Measurements from ENCODE around the gene ATP5F1C. TPM values are rescaled to one million over a fixed set of nuclear protein-coding genes. Genes with fewer than 3 reads are reported as not detected.

ATP5F1C gene
- total and polyA plus RNA-seq, 2 experiments from 2014 or later: 332 to 537 TPM

DNA sequence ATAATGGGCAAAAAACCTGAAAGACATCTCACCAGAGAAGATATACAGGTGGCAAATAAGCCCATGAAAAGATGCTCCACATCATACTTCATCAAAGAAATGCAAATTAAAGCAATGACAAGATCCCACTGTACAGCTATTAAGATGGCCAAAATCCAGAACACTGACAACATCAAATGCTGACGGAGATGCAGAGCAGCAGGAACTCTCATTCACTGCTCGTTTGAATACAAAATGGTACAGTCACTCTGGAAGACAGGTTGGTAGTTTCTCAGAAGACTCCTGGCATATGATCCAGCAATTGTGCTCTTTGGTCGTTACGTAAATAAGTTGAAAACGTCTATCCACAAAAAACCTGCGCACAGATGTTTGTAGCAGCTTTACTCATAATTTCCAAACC lies 35.7 kb upstream of the ATP5F1C start:
- Histone ChIP-seq H3K4me1 (ENCODE audit: insufficient read depth) (no peaks in the 10 kb centered on the region), H3K36me3 (ENCODE audit: insufficient read depth) (peaks cover 22% of the 10 kb centered on the region), H2AFZ (no peak overlapping the region), H3K27me3 (ENCODE audit: insufficient read depth) (no peaks in the 10 kb centered on the region), H3K79me2 (replicated peaks; ENCODE audit: insufficient read depth) (no peaks in the 10 kb centered on the region), H3K27ac (ENCODE audit: low read depth) (no peak overlapping the region), H3K9me2 (ENCODE audit: insufficient read depth) (no peaks in the 10 kb centered on the region), H4K20me1 (replicated peaks; ENCODE audit: insufficient read depth) (no peaks in the 10 kb centered on the region), H3K4me2 (no peak overlapping the region), H3F3A (replicated peaks; ENCODE audit: low read depth) (no peaks in the 10 kb centered on the region), H3K4me3 (no peak overlapping the region)
- peaks cover 3% of the 10 kb centered on the region for H3K27me3 Mint-ChIP-seq (ENCODE audit: insufficient read depth, low read depth, poor library complexity)
- H3K4me1 Mint-ChIP-seq: no peaks in the 10 kb centered on the region
- ATAC-seq (no peak), DNase-seq (ENCODE audit: low spot score) (no peak)
- H3K27ac Mint-ChIP-seq: no peak overlapping the region
- H3K36me3 Mint-ChIP-seq (ENCODE audit: low read depth): peaks cover 49% of the 10 kb centered on the region
- TF ChIP-seq, protein P1, sequence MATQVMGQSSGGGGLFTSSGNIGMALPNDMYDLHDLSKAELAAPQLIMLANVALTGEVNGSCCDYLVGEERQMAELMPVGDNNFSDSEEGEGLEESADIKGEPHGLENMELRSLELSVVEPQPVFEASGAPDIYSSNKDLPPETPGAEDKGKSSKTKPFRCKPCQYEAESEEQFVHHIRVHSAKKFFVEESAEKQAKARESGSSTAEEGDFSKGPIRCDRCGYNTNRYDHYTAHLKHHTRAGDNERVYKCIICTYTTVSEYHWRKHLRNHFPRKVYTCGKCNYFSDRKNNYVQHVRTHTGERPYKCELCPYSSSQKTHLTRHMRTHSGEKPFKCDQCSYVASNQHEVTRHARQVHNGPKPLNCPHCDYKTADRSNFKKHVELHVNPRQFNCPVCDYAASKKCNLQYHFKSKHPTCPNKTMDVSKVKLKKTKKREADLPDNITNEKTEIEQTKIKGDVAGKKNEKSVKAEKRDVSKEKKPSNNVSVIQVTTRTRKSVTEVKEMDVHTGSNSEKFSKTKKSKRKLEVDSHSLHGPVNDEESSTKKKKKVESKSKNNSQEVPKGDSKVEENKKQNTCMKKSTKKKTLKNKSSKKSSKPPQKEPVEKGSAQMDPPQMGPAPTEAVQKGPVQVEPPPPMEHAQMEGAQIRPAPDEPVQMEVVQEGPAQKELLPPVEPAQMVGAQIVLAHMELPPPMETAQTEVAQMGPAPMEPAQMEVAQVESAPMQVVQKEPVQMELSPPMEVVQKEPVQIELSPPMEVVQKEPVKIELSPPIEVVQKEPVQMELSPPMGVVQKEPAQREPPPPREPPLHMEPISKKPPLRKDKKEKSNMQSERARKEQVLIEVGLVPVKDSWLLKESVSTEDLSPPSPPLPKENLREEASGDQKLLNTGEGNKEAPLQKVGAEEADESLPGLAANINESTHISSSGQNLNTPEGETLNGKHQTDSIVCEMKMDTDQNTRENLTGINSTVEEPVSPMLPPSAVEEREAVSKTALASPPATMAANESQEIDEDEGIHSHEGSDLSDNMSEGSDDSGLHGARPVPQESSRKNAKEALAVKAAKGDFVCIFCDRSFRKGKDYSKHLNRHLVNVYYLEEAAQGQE (IDR thresholded peaks at IDR 0.05; ENCODE audit: unreplicated experiment): no peak
- TF ChIP-seq, protein P2, sequence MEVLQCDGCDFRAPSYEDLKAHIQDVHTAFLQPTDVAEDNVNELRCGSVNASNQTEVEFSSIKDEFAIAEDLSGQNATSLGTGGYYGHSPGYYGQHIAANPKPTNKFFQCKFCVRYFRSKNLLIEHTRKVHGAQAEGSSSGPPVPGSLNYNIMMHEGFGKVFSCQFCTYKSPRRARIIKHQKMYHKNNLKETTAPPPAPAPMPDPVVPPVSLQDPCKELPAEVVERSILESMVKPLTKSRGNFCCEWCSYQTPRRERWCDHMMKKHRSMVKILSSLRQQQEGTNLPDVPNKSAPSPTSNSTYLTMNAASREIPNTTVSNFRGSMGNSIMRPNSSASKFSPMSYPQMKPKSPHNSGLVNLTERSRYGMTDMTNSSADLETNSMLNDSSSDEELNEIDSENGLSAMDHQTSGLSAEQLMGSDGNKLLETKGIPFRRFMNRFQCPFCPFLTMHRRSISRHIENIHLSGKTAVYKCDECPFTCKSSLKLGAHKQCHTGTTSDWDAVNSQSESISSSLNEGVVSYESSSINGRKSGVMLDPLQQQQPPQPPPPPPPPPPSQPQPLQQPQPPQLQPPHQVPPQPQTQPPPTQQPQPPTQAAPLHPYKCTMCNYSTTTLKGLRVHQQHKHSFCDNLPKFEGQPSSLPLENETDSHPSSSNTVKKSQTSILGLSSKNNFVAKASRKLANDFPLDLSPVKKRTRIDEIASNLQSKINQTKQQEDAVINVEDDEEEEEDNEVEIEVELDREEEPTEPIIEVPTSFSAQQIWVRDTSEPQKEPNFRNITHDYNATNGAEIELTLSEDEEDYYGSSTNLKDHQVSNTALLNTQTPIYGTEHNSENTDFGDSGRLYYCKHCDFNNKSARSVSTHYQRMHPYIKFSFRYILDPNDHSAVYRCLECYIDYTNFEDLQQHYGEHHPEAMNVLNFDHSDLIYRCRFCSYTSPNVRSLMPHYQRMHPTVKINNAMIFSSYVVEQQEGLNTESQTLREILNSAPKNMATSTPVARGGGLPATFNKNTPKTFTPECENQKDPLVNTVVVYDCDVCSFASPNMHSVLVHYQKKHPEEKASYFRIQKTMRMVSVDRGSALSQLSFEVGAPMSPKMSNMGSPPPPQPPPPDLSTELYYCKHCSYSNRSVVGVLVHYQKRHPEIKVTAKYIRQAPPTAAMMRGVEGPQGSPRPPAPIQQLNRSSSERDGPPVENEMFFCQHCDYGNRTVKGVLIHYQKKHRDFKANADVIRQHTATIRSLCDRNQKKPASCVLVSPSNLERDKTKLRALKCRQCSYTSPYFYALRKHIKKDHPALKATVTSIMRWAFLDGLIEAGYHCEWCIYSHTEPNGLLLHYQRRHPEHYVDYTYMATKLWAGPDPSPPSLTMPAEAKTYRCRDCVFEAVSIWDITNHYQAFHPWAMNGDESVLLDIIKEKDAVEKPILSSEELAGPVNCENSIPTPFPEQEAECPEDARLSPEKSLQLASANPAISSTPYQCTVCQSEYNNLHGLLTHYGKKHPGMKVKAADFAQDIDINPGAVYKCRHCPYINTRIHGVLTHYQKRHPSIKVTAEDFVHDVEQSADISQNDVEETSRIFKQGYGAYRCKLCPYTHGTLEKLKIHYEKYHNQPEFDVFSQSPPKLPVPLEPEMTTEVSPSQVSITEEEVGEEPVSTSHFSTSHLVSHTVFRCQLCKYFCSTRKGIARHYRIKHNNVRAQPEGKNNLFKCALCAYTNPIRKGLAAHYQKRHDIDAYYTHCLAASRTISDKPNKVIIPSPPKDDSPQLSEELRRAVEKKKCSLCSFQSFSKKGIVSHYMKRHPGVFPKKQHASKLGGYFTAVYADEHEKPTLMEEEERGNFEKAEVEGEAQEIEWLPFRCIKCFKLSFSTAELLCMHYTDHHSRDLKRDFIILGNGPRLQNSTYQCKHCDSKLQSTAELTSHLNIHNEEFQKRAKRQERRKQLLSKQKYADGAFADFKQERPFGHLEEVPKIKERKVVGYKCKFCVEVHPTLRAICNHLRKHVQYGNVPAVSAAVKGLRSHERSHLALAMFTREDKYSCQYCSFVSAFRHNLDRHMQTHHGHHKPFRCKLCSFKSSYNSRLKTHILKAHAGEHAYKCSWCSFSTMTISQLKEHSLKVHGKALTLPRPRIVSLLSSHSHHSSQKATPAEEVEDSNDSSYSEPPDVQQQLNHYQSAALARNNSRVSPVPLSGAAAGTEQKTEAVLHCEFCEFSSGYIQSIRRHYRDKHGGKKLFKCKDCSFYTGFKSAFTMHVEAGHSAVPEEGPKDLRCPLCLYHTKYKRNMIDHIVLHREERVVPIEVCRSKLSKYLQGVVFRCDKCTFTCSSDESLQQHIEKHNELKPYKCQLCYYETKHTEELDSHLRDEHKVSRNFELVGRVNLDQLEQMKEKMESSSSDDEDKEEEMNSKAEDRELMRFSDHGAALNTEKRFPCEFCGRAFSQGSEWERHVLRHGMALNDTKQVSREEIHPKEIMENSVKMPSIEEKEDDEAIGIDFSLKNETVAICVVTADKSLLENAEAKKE (CRISPR knock-in tag; IDR thresholded peaks at IDR 0.05): no peak
- TF ChIP-seq EZH2phosphoT487 (IDR thresholded peaks at IDR 0.05; ENCODE audit: unreplicated experiment) (no peak), JUNB (IDR thresholded peaks at IDR 0.05; ENCODE audit: unreplicated experiment) (no peak), STAT1 (IDR thresholded peaks at IDR 0.05; ENCODE audit: unreplicated experiment) (no peak), NANOG (IDR thresholded peaks at IDR 0.05; ENCODE audit: borderline replicate concordance) (no peak), POLR2AphosphoS5 (IDR thresholded peaks at IDR 0.05; ENCODE audit: low read depth) (no peak)
- H3K4me3 Mint-ChIP-seq: no peak overlapping the region
- no peaks in the 10 kb centered on the region for H3K9me3 Mint-ChIP-seq

Data from GM23338 (cell line).